Sciatic nerve (tissue), 2 donors: ENCODE data around the gene SMIM35. TPM values are rescaled to one million over a fixed set of nuclear protein-coding genes. Genes with fewer than 3 reads are reported as not detected.

Source experiments
- ATAC-seq: fragments of 200-7000 bp; cut with Tn5 transposase; one replicate; pipeline ENCODE4 v1.9.1; 2020; ENCODE audit warnings: mild to moderate bottlenecking, moderate library complexity
- DNase-seq: peaks from one replicate; pipeline ENCODE4 v3.0.0-alpha.2; 2020; ENCODE audit warnings: low spot score
- intact Hi-C: fragments of 100-400 bp; cut with DNase I; formaldehyde crosslinking; loops from one replicate; pipeline ENCODE4 v1.14.2; 2022
- total RNA-seq: library from RNA; stranded (reverse); fragmentation: NEBNext Ultra II Directional; extraction: Animal tissue kit (Norgen Biotek cat#: 25700); gene quantifications from one replicate; pipeline ENCODE4 v1.2.1, GENCODE V29; 2021
- donor health status: DM: no; HTN: no; CAD: no.
- donor health status: DM: no; HTN: no; CAD: no.

Gene SMIM35
- total RNA-seq, 1 donor from 2014 or later: not detected

DNA sequence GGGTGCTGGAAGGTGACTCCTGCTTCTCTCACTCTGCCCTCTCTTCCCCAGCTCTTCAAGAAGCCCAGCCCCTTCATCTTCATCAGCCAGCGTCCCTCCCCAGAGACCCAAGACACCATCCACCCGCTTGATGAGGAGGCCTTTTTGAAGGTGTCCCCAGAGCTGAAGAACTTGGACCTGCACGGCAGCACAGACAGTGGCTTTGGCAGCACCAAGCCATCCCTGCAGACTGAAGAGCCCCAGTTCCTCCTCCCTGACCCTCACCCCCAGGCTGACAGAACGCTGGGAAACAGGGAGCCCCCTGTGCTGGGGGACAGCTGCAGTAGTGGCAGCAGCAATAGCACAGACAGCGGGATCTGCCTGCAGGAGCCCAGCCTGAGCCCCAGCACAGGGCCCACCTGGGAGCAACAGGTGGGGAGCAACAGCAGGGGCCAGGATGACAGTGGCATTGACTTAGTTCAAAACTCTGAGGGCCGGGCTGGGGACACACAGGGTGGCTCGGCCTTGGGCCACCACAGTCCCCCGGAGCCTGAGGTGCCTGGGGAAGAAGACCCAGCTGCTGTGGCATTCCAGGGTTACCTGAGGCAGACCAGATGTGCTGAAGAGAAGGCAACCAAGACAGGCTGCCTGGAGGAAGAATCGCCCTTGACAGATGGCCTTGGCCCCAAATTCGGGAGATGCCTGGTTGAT is 88.0 kb downstream of the SMIM35 start:
- intact Hi-C loops: no loop called here
- DNase-seq: no peak

DNA sequence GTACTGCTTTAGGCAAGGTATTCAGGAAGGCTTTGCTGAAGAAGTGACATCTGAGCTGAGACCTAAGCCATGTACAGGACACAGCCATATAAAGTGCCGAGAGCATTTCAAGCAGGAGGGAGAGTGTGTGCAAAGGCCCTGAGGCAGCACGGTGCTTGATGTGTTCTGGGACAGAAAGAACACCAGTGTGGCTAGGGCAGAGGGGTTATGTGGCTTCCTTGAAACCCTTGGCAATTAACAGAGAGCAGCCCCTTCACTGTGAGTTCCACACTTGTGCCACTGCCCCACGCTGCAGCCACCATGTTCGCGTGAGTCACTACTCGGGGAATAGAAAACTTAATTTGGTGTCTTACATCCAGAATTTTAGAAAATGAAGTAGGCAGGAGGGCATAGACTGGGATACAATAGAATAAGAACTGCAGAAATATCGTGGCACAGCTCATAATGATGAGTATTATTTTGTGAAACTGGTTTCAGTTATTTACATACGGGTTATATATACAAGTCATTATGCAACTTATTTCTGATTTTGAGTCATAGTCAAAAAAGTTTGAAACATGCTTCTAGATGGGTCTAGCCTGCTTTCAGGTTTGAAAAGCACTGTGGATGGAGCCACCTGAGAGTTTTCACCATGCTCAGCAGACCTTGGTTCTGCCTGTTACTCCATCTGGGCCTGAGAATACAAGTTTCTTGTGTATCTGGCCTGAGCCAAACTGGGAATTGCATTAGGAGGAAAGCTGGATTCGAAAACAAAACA is 88.8 kb downstream of the SMIM35 start:
- no peak for DNase-seq

More for the DNA sequence above, 88.0 kb downstream of the SMIM35 start:
- ATAC-seq: no peak

DNA sequence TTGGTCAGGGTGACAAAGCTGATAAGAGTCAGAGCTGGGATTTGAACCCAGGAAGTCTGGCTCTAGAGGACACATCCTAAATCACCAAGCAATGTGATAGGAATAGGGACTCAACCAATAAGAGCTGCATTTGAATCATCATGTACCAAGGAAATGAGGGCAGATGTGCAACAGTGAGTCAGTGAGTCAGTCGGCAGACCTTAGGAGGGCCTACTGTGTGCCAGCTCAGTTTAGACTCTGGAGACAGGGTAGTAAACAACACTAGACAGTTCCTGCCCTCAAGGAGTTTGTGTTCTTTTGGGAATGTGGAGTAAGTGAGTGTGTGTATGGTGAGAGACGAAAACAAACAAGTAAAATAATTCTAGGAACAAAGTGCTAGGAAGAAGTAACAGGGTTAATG is 89.4 kb downstream of the SMIM35 start:
- no peak for ATAC-seq
- no peak for DNase-seq
- intact Hi-C loops: no loop called here

More for the DNA sequence above, 88.8 kb downstream of the SMIM35 start:
- no peak for ATAC-seq
- intact Hi-C loops: no loop called here

DNA sequence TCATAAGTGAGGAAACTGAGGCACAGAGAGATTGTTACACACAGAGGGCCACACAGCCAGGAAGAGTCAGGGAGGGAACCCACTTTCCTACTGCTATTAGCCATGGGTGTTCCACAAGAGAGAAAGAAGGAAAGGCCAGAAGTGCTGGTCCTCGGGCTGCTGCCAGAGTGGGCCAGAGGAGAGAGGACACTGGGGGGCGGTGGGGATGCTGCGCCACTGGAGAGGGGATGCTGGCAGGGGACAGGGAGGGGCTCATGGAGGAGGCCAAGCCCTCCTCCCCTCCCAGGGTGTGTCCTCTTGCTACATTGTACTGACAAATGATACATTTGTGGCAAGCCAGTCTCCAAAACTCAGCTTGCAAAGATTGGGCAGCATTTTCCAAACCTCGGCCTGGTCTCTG is 90.7 kb downstream of the SMIM35 start:
- DNase-seq: no peak
- no peak for ATAC-seq
- intact Hi-C loops: no loop called here

DNA sequence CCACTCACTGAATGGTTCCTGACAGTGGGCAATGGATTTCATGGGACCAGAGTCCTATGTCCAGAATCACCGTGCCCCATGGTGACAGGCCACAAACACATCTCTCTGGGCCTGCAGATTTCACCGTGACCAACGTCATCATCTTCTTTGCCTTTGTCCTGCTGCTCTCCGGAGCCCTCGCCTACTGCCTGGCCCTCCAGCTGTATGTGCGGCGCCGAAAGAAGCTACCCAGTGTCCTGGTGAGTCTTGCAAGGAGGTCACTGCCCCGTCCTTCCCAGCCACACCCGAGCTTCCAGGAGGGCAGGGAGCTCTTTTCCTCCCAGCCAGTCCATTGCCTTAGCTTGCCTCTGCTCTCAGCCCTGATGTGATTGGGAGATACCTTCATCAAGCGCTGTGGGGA is 91.3 kb downstream of the SMIM35 start:
- no peak for ATAC-seq
- DNase-seq: no peak
- intact Hi-C loops: no loop called here

DNA sequence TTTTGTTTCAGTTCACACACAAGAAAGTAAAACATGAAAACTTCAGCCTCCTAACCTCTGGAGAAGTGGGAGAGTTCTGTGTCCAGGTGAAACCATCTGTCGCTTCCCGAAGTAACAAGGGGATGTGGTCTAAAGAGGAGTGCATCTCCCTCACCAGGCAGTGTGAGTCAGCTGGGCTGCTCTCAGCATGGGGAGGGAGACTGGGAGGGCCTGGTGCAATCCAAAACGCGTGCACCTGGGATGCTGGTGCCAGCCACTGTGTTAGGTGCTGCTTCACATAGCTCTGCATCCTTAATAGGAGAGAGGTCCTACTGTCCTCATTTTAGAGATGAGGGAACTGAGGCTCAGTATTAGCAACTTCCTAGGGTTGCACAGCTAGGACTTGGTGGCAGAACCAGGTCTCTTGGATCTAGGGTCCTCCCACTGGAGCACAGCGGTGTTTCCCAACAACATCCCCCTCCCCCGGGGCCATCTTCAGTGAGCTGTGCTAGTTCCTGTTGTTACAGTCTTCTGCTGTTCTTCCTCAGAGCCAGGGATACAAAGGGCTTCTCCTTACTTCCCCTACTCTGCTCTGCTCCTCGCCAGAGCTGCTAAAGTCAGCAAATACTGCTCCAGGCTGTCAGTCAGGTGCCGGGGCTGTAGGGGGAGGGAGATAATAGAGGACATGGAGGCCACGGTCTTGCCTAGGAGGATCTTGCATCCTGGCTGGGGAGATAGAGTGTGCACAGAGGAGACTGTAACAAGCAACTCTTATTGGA is 92.6 kb downstream of the SMIM35 start:
- intact Hi-C loops: no loop called here
- ATAC-seq: peak; percentile 76
- DNase-seq: no peak

DNA sequence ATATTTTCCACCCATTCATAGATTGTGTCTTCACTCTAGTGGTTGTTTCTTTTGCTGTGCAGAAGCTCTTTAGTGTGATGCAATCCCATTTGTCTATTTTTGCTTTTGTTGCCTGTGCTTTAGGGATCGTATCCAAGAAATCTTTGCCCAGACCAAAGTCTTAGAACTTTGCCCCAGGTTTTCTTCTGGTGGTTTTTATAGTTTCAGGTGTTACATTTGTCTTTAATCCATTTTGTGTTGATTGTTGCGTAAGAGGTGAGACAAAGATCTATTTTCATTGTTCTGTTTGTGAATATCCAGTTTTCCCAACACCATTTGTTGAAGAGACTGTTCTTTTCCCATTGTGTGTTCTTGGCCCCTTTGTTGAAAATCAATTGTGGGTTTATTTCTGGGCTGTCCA is 94.1 kb downstream of the SMIM35 start:
- no peak for DNase-seq
- ATAC-seq: no peak
- intact Hi-C loops: no loop called here

DNA sequence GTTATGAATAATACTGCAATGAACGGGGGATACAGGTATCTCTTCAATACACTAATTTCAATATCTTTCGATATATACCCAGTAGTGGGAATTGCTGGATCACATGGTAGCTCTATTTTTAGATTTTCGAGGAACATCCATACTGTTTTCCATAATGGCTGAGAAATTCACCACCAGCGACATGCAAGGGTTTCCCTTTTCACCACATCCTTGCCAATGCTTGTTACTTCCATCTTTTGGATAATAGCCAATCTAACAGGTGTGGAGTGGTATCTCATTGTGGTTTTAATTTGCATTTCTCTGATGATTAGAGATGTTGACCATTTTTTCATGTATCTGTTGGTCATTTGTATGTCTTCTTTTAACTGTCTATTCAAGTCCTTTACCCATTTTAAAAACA is 94.6 kb downstream of the SMIM35 start:
- intact Hi-C loops: no loop called here
- DNase-seq (no peak), ATAC-seq (no peak)

DNA sequence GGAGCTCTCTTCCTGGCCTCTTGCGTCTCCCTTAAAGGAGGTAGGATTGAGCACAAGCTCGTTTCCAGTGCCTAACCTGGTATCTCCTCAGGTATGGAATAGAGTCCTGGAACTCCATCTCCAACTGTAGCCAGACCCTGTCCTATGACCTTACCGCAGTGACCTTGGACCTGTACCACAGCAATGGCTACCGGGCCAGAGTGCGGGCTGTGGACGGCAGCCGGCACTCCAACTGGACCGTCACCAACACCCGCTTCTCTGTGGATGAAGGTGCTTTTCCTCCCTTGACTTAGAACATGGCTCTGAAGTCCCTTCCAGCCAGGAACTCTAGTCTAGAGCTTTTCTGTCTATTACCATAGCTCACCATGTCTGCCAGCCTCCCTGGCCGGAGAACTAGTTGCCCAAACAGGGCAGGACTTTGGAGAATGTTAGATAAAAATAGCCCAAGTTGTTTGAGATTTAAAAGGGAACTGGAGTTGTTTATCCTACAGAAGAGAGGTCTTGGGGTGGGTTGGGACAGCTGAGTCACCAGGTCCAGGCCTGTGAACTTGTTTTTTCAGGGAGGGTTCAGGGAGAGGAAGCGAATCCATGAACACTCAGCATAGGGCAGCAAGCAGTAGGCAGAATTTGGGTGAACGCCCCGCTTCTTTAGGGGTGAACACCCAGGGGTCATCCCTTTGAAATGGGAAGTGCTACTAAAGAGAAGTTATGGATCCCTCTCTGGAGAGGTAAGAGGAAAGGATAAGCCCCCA is 97.2 kb downstream of the SMIM35 start:
- ATAC-seq (peak; percentile 60), DNase-seq (no peak)
- intact Hi-C loops: no loop called here

DNA sequence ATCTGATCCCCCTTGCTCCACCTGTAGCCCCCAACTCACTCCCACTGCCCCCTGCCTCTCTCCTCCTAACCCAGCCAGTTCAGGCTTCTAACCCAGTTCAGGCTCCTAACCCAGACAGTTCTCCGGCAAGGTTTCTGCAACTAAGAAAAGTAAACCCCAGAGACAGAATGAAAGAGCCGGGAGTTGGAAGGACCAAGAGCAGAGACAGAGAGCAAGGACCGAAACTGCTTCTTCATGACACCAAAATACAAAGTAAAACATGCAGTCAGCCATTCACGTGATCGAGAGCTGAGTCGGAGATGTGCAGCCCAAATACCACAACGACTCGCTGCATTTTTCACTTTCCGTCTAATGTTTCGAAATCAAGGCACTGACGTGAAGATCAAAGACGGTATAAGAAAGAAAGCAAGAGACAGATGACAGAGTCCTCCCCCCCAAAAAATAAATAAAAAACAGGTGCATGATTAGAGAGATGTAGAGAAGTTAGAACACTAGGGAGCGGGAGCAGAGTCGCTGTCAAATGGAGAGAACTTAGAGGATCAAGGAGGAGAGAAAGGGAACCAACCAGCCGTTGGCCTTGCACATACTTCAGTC is 99.7 kb downstream of the SMIM35 start:
- no peak for DNase-seq
- ATAC-seq: no peak
- intact Hi-C loops: no loop called here

DNA sequence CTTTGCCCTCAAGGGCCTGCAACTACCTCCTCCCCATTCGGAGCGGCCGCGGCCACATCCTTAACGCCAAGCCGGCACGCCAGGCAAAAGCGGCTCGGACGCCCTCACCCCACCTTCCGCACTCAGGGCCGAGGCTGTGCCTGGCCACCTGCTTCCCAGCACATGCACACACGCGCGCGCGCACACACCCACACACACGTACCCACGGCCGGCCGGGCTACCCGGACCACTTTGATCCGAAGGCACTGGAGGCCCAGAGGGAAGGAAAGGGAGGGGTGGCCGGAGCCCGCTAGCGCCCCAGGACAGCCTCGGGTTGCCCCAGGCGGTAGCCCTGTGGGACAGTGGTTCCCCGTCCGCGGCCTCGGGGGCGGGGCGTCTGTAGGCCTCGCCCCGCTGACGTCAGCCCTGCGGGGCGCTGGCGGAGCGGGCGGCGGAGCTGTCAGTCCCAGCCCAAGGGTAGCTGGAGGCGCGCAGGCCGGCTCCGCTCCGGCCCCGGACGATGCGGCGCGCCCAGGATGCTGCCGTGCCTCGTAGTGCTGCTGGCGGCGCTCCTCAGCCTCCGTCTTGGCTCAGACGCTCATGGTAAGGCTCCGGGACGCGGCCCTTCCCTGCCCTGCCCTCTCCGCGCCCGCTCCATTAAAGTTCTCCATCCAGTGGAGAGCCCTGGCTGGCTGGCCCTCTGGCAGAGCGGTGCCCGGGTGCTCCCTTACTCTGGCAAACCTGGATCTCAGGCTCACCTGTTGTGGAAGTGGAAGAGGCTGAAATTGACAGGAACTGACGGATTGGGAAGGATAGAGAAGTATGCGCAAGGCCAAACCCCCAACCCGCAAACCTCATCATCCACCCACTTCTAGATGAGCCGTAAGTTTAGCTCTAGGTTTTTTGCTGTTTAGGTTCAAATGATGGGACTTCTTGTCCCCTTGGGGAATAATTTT is 100.5 kb downstream of the SMIM35 start, which contains the start of gene IL10RA:
TSS of gene IL10RA (plus strand) at position 442 of the 935 bp plus-strand sequence. CDS start at position 516, 74 bp downstream.
- ATAC-seq: peak; percentile 95
- intact Hi-C loops: no loop called here

DNA sequence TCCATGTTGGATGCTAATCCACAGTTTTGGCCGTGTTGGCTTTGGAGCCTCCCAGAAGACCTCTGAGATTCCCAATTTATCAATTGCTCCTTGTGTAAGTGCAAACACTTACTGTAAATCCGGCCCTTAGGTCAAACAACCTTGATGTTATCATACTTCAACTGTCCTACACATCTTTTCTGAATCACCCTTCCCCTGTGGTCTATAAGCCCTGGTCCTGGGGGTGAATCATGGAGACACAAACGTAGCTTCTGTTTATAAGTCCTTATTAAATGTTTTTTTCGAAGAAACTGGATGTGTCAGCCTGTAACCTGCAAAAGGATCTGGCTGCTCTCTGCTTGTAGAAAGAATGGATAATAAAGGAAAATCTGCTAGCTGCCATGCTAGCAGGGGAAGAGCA is 102.3 kb downstream of the SMIM35 start:
- DNase-seq (no peak), ATAC-seq (no peak)
- intact Hi-C loops: no loop called here

More for the DNA sequence above, 100.5 kb downstream of the SMIM35 start, which contains the start of gene IL10RA:
- peak; percentile 86 for DNase-seq

DNA sequence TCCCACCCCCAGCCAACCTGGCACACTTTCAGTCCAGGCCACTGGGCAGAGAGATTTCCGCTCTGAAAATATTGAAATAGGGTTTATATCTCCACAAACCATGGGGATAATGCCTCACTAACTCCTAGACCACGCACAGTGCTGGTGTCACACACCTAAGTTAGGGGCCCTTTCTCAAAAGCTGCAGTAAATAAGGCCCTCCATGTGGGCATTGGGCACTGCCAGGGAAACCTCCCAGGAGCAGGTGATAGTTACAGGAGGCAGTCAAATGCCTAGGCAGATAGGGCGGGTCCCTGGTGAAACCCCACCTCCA is 103.6 kb downstream of the SMIM35 start:
- ATAC-seq (no peak), DNase-seq (no peak)
- intact Hi-C loops: no loop called here

DNA sequence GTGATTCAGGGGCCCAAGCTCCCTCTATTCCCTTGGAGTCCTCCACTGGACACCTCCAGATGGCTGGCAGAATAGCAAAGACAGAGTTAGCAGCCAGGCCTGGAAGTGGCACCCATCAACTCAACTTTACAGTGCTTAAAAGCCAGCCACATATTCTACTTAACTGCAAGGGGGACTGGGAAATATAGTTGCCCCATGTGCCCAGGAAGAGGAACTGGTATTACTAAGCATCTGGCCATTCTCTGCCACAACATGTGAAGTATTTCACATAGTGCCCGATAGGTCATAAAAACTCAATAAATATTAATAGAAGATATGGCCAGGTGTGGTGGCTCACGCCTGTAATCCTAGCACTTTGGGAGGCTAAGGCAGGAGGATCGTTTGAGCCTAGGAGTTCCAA is 106.0 kb downstream of the SMIM35 start:
- DNase-seq: no peak

DNA sequence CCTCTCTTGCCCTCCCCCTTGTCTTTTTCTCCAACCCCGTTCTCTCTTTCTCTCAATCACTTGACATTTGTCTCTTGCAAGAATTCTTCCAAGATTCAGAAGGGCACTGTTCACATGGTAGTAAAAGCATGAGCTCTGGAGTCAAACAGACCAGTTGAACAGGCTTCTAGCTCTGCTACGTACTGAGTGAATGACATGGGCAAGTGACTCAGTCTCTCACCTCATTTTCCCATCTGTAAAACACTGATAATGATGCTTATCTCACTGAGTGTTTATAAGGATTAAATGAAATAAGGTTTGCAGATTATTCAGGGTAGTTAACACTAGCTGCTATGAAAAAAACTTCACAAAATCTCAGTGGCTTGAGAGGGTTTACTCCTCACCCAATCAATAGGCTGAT is 106.5 kb downstream of the SMIM35 start:
- no peak for DNase-seq
- intact Hi-C loops: no loop called here
- no peak for ATAC-seq

More for the DNA sequence above, 106.0 kb downstream of the SMIM35 start:
- ATAC-seq: no peak
- intact Hi-C loops: no loop called here

DNA sequence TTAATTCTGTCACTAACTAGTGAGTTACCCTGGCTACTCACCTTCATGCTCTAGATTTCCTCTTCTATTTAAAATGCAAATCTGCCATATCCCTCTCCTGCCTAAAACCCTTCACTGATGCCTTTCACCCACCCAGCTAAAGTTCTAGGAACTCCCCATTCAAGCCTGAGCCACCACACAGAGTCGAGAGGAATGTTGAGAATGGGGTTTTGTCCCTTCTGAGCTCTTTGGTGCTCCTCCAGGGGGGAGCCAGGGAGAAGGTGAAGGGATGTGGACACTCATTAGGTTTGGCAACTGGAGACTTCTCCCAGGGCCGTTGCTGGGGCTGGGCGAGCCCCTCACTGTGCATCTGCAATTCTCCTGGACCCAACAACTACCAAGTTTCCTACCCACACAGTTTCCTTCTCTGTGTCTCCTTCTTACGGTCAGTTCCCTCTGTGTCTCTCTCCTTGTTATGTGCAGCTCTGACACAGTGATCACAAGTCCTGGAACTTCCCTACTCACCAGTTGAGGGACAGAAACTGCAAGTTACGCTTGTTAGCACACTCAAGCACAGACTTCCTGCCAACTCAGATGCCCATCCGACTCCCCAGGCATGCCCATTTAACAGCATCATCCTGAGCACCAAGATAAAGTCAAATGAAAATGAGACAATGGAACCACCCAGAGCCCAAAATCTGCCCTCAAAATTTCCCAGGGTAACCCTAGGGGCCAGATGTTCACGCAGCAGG is 107.1 kb downstream of the SMIM35 start:
- DNase-seq (no peak), ATAC-seq (peak; percentile 80)
- intact Hi-C loops: no loop called here

DNA sequence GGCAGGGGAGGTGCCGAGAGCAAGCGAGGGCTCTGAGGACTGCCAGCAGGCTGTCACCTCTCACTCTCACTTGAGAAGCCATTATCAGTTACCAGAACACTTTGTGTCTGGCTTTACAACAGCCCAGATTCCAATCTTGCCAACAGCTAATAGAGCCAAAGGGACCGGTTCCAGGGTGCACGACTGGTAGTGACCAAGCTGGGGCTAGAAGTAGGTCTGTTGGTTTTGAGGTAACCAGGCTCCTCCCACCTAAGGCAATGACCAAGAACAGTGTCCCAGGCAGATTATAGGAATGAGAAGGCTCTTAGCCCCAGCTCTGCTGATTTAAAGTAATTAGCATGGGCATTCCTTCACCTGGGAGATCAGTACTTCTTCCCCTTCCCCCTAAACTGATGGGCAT is 107.8 kb downstream of the SMIM35 start:
- intact Hi-C loops: no loop called here
- ATAC-seq (no peak), DNase-seq (no peak)
